Measurements from ENCODE around the gene AKT1.

AKT1 gene

GRCh38 chr14:104746071-104746545 is 49.4 kb downstream of the AKT1 start:
- no peak for DNase-seq
- in situ Hi-C loops (cut with MboI; ENCODE audit: low pct_unique_long_range_greater_than_20kb, low sequenced_read_pairs): no loop called here

- no peak for DNase-seq
- in situ Hi-C loops (cut with MboI; ENCODE audit: low pct_unique_long_range_greater_than_20kb, low sequenced_read_pairs): no loop called here
These were observed 50.1 kb downstream of the AKT1 start for GRCh38 chr14:104745431-104745830.

- in situ Hi-C loops (cut with MboI; ENCODE audit: low pct_unique_long_range_greater_than_20kb, low sequenced_read_pairs): no loop called here
- no peak for DNase-seq
These were observed 51.1 kb downstream of the AKT1 start for GRCh38 chr14:104744484-104744883.

- no peak for DNase-seq
- in situ Hi-C loops (cut with MboI; ENCODE audit: low pct_unique_long_range_greater_than_20kb, low sequenced_read_pairs): no loop called here
These were observed 51.8 kb downstream of the AKT1 start for GRCh38 chr14:104743461-104744380.

GRCh38 chr14:104742586-104743455 is 52.7 kb downstream of the AKT1 start:
- in situ Hi-C loops (cut with MboI; ENCODE audit: low pct_unique_long_range_greater_than_20kb, low sequenced_read_pairs): no loop called here
- no peak for DNase-seq

GRCh38 chr14:104741803-104742251 is 53.7 kb downstream of the AKT1 start:
- in situ Hi-C loops (cut with MboI; ENCODE audit: low pct_unique_long_range_greater_than_20kb, low sequenced_read_pairs): no loop called here
- DNase-seq: no peak

GRCh38 chr14:104741108-104741802 is 54.3 kb downstream of the AKT1 start:
- no peak for DNase-seq
- in situ Hi-C loops (cut with MboI; ENCODE audit: low pct_unique_long_range_greater_than_20kb, low sequenced_read_pairs): no loop called here

- in situ Hi-C loops (cut with MboI; ENCODE audit: low pct_unique_long_range_greater_than_20kb, low sequenced_read_pairs): no loop called here
- DNase-seq: no peak
These were observed 55.7 kb downstream of the AKT1 start for GRCh38 chr14:104739546-104740516.

GRCh38 chr14:104739026-104739425 is 56.5 kb downstream of the AKT1 start:
- no peak for DNase-seq
- in situ Hi-C loops (cut with MboI; ENCODE audit: low pct_unique_long_range_greater_than_20kb, low sequenced_read_pairs): no loop called here

- in situ Hi-C loops (cut with MboI; ENCODE audit: low pct_unique_long_range_greater_than_20kb, low sequenced_read_pairs): no loop called here
- DNase-seq: no peak
These were observed 57.1 kb downstream of the AKT1 start for GRCh38 chr14:104738375-104739019.

GRCh38 chr14:104735830-104736642 is 59.5 kb downstream of the AKT1 start:
- DNase-seq: no peak
- in situ Hi-C loops (cut with MboI; ENCODE audit: low pct_unique_long_range_greater_than_20kb, low sequenced_read_pairs): no loop called here

- DNase-seq: no peak
- in situ Hi-C loops (cut with MboI; ENCODE audit: low pct_unique_long_range_greater_than_20kb, low sequenced_read_pairs): no loop called here
These were observed 60.4 kb downstream of the AKT1 start for GRCh38 chr14:104734991-104735779.

- in situ Hi-C loops (cut with MboI; ENCODE audit: low pct_unique_long_range_greater_than_20kb, low sequenced_read_pairs): no loop called here
- no peak for DNase-seq
These were observed 61.0 kb downstream of the AKT1 start for GRCh38 chr14:104734601-104734990.

GRCh38 chr14:104734051-104734587 is 61.4 kb downstream of the AKT1 start:
- in situ Hi-C loops (cut with MboI; ENCODE audit: low pct_unique_long_range_greater_than_20kb, low sequenced_read_pairs): no loop called here
- DNase-seq: no peak

- in situ Hi-C loops (cut with MboI; ENCODE audit: low pct_unique_long_range_greater_than_20kb, low sequenced_read_pairs): no loop called here
- no peak for DNase-seq
These were observed 62.4 kb downstream of the AKT1 start for GRCh38 chr14:104732931-104733681.
